WTC11 (cell line): ENCODE measurements around the gene UBD. TPM values are rescaled to one million over a fixed set of nuclear protein-coding genes. Genes with fewer than 3 reads are reported as not detected.
A peak's percentile ranks its signal among the peaks of the same experiment; 100 is the strongest.

ENCODE experiments used
- ARID4B ChIP-seq: sonication (generic); formaldehyde crosslinking; IDR thresholded peaks from 2 replicates; pipeline ENCODE4 v1.8.0; 2023; ENCODE audit warnings: missing genetic modification reagents, mild to moderate bottlenecking, borderline replicate concordance
- HMGA2 ChIP-seq: fragments of 250-450 bp; sonication (Bioruptor Pico); IDR thresholded peaks from 2 replicates; pipeline ENCODE4 v1.4.0; 2021; ENCODE audit warnings: mild to moderate bottlenecking, moderate library complexity
- JAZF1 ChIP-seq: fragments of 250-450 bp; sonication (Bioruptor Pico); IDR thresholded peaks from 2 replicates; pipeline ENCODE4 v1.9.0; 2021; ENCODE audit warnings: moderate library complexity, mild to moderate bottlenecking, inconsistent platforms
- MAX ChIP-seq: sonication (generic); formaldehyde crosslinking; IDR thresholded peaks from 2 replicates; pipeline ENCODE4 v1.8.0; 2022; ENCODE audit warnings: mild to moderate bottlenecking, missing genetic modification reagents
- NR2C2 ChIP-seq: sonication (generic); formaldehyde crosslinking; IDR thresholded peaks from 2 replicates; pipeline ENCODE4 v1.8.0; 2022; ENCODE audit warnings: mild to moderate bottlenecking, missing genetic modification reagents
- PRRX2 ChIP-seq: fragments of 250-450 bp; sonication (Bioruptor Pico); IDR thresholded peaks from 2 replicates; pipeline ENCODE4 v1.8.0; 2021; ENCODE audit warnings: mild to moderate bottlenecking
- RELA ChIP-seq: sonication (generic); formaldehyde crosslinking; IDR thresholded peaks from 2 replicates; pipeline ENCODE4 v1.8.1; 2022; ENCODE audit warnings: missing genetic modification reagents, mild to moderate bottlenecking, borderline replicate concordance
- SP1 ChIP-seq: sonication (generic); formaldehyde crosslinking; conservative IDR thresholded peaks from 2 replicates; pipeline ENCODE4 v1.8.1; 2022; ENCODE audit warnings: missing genetic modification reagents
- ZBTB21 ChIP-seq: sonication (generic); formaldehyde crosslinking; IDR thresholded peaks from 2 replicates; pipeline ENCODE4 v1.8.1; 2023; ENCODE audit warnings: mild to moderate bottlenecking, missing genetic modification reagents, borderline replicate concordance
- ZBTB43 ChIP-seq: sonication (generic); formaldehyde crosslinking; IDR thresholded peaks from 2 replicates; pipeline ENCODE4 v1.8.1; 2023; ENCODE audit warnings: mild to moderate bottlenecking, missing genetic modification reagents
- ZNF121 ChIP-seq: sonication (generic); formaldehyde crosslinking; IDR thresholded peaks from 2 replicates; pipeline ENCODE4 v1.8.0; 2023; ENCODE audit warnings: missing genetic modification reagents
- ZNF281 ChIP-seq: sonication (generic); formaldehyde crosslinking; IDR thresholded peaks from 2 replicates; pipeline ENCODE4 v1.8.0; 2023; ENCODE audit warnings: mild to moderate bottlenecking, missing genetic modification reagents
- ZNF423 ChIP-seq: fragments of 250-450 bp; sonication (Bioruptor Pico); IDR thresholded peaks from 2 replicates; pipeline ENCODE4 v2.1.2; 2022; ENCODE audit warnings: mild to moderate bottlenecking, moderate library complexity
- ZNF425 ChIP-seq: fragments of 250-450 bp; sonication (Bioruptor Pico); conservative IDR thresholded peaks from 2 replicates; pipeline ENCODE4 v1.9.0; 2021; ENCODE audit warnings: mild to moderate bottlenecking
- total RNA-seq: library from RNA; stranded (reverse); gene quantifications from 3 replicates; pipeline ENCODE4 v1.2.3, GENCODE V29; 2021

UBD gene
- total RNA-seq, 1 experiment from 2014 or later: 0.15 TPM

GRCh38 chr6:29553268-29554057 is 6.1 kb downstream of the UBD start (continued):
- TF ChIP-seq ZNF281 (CRISPR knock-in tag) (0 out of 2 replicates have a peak, but pooled peaks have one; percentile 67), NR2C2 (CRISPR knock-in tag) (no peak), JAZF1 (CRISPR knock-in tag) (no peak), ZNF425 (CRISPR knock-in tag) (no peak), MAX (CRISPR knock-in tag) (peak; percentile 94), ZNF121 (CRISPR knock-in tag) (peak; percentile 93), RELA (CRISPR knock-in tag) (peak; percentile 18; the same call in 1 of the 2 replicates), ZNF423 (peak; percentile 29; the same call in 1 of the 2 replicates), ZBTB43 (CRISPR knock-in tag) (0 out of 2 replicates have a peak, but pooled peaks have one; percentile 63), ZBTB21 (peak; percentile 65), PRRX2 (CRISPR knock-in tag) (no peak), ARID4B (CRISPR knock-in tag) (0 out of 2 replicates have a peak, but pooled peaks have one; percentile 22), HMGA2 (CRISPR knock-in tag) (no peak), SP1 (CRISPR knock-in tag) (peak; percentile 44; the same call in 1 of the 2 replicates)
